GM19455 (cell line): ENCODE measurements around the gene LYRM4.

Experiments
- ATAC-seq: cut with Tn5 transposase; IDR thresholded peaks from one replicate; pipeline ENCODE4 v1.9.1; 2021; ENCODE audit not compliant: unreplicated experiment

The LYRM4 gene

DNA sequence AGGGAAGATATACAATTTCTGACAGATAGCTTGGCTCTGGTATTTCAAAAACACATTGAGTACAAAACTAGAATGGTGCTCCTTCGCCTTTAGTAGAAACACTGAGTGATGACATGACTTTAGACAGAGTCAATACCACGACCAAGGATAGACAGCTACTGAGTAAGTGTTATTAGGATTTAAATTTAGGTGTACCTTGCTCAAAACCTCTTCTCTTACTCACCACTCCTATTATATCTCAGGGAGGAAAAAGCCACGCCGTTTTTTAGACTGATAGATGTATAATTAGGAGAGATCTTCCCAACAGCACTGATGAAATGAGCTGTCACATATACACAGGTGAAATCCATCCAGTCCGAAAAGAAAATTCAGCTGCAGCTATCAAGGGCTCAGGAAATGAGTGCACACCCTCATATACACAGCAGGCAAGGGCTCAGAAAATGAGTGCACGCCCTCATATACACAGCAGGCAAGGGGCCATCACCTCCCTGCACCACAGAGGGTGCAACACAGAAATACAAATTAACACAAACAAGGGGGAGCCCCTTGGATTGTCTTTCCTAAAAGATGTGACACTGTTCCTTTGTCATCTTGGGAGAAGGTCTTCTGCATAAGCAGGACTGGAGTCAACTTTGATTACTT lies 53.7 kb downstream of the LYRM4 start:
- ATAC-seq, result no peak

DNA sequence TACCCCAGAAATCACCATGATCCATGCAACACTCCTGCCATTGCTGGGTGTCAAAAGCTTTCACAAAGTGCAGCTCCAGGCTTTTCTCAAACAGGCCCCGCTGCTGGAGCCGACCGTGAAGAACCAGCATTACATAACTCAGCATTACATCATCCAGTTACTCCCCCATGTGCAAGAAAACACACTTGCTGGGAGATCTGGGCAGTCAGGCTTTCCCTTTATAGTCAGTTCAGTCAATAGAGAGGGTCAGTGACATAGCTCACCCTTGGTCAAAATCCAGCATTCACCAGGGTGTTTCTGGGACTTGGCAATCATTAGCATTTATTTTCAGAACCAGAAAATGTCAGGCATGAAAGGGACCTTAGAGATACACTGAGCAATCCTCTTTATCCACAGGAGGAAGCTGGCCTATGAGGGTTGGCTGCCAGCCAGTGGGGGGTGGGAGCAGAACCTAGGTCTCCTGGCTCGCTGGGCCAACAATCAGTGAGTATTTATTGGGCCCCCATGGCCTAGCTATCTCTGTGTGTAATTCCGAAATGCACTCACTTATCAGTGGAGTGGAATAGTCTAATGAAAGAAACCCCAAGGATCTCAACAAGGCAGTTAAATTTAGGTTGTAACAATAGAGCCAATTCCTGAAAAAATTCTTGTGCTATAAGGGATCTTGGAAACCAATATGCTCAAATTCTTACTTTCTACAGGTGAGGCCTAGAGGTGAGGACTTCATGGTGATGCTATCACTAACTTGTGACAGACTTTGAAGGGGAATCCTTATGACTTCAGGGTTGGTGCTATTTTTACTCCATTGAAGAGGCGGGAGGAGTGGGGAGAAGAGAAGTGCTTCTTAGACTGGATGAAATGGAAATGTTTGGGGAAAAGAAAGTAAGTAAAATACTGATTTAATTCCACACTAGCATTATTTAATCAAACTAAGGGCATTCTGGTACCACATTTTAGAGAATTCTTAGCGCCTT lies 54.6 kb downstream of the LYRM4 start:
- ATAC-seq, result no peak

DNA sequence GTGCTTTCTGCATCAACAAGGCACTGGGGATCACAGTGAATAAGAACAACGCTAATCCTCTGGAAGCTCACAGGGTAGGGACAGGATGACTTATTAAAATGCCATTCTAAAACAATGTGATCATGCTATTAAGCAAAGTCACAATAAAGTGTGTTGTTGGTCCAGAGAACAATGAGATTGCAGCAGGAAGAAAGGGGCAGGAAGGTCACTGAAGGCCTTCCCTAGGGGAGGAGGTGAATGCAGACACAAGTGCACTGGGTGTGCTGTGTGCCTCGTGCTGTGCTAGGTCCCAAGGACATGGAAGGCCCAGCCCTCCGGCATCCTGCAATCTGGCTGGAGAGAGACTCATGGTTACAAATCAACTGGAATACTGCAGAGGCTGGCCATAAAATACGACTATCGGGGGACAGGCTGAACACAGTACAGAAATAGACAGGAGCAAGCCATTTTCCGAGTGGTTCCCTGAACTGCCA lies 55.7 kb downstream of the LYRM4 start:
- ATAC-seq, result no peak

DNA sequence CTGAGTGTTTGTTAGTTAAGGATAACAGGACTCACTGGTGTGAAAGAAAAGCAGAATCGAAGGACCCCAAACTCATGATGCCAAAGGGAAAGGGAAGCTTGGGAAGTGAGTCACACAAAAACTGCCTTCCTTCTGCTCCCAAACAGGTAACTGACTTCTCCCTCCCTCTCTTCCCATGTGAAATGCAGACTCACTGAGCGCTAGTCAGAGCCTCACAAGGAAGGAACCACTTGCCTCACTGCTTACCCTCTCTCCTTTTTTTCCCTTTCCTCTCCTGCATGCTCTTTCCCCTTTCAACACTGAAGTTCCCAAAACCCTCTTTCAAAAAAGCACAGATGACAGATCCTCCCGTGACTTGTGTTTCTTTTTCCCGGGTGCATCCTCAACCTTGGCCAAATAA lies 56.4 kb downstream of the LYRM4 start:
- ATAC-seq, result no peak

DNA sequence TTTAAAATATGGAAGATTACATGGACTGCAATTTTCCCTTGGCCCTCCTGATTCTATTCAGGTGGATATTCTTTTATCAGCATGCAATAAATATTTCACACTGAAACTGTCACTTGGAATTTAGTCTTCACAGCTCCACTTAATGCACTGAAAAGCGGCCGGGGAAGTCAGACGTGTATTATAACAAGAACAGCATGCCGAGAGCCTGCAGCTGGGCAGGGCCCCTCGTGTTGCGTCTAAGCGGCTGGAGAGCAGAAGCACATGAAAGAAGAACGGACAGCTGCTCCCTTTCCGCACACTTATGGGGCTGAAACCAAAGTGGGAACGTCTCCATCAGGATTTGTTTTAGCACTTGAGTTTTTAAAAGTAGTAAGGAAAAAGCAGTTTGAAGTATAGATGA lies 57.2 kb downstream of the LYRM4 start:
- no peak for ATAC-seq

DNA sequence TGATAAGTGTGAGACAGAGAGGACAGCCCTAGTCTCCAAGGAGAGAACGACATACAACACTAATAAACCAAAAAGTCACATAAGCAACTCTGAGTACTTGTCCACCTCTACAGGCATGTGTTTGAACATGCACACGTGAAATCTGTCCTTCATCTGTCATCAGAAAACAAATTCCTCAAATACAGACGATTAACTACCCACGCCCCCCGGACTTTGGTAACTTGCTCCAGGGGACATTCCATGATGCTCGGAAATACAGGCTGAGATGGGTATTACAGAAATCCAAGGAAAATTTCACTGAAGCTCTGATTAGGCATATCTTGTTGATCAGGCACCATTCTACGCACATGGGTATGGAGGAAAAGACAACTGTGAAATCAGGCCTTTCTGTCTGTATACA lies 57.8 kb downstream of the LYRM4 start:
- ATAC-seq, result no peak

DNA sequence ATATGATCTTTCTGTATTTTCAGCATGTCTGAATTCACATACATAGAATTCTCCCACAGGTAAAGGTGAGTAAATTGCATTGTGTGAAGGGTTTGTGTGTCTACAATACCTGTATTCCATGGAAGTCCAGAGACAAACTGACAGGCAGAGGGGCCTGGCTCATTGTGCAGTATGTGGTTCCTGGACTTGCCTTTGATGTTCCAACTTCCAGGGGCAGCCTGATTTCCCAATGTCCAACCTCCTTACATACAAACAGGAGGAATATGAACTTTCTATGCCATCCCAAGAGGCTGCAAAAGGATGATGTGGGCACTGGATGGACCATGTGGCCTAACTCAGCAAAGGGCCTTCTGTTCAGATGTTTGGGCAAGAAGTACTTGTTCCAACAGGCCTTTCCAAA lies 58.5 kb downstream of the LYRM4 start:
- no peak for ATAC-seq

DNA sequence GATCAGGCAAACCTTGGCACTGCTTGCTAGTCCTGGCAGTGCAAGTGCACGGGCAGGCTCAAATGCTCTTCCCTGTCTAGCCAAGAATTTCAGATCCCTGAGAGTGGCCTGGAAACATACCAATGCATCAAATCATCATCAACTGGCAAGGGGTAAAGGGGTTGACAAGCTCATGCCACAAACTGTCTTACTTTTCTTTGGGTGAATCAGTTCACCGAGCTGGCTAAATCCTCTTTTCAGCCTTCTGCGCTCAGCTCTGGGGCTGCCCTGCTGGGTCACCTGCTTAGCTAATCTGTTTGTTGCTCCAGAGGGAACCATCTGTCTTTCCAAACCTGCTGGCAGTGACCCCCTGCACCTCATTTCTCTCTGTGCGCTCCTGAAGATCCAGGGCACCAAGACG lies 59.5 kb downstream of the LYRM4 start:
- ATAC-seq, result no peak

DNA sequence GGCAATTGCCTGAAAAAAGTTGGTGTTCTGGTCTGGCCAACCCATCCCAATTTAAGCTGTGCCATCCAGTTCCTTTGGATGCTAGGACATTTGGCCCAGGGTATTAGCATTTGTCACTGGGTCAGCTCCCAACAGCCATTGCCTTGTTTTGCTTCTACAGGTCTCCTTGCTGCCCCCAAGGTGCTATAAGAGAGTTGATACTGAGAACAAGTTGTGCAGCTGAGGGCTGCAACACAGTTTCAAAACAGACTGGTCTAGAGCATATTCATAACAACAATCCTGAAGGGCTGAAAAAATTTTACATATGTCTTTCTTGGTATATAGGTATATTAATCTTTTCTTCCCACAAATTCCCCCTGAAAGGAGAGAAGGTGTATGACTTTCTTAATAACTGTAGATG lies 61.0 kb downstream of the LYRM4 start:
- no peak for ATAC-seq

DNA sequence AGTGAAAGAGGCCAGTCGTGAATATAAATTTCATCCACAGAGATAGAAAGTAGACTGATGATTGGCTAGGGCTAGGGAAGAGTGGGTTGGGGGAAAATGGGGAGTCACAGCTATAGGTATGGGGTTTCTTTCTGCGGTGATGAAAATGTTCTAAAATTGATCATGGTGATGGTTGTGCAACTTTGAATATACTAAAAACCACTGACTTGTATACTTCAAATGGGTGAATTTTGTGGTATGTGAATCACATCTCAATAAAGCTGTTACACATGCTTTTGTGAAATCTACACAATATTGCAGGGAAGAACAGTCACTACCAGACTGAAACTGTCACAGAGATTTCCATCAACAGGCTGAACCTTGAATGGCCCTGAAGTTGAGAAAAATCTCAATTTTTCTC lies 61.5 kb downstream of the LYRM4 start:
- no peak for ATAC-seq

DNA sequence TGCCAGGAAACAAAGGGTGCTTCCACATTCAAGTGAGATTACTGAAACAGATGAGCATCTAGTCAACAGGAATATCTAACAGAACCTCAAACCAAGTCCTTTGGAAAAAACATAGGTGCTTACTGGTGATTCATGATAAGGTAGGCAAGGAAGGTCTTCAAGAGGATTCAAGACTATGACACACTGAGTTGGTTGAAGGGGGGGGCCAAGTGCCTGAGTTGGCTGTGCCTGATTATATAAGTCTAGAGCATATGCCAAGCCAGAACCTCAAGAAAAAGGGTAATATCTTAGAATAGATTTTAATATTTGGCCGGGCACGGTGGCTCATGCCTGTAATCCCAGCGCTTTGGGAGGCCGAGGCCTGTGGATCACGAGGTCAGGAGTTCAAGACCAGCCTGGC lies 63.7 kb downstream of the LYRM4 start:
- no peak for ATAC-seq

DNA sequence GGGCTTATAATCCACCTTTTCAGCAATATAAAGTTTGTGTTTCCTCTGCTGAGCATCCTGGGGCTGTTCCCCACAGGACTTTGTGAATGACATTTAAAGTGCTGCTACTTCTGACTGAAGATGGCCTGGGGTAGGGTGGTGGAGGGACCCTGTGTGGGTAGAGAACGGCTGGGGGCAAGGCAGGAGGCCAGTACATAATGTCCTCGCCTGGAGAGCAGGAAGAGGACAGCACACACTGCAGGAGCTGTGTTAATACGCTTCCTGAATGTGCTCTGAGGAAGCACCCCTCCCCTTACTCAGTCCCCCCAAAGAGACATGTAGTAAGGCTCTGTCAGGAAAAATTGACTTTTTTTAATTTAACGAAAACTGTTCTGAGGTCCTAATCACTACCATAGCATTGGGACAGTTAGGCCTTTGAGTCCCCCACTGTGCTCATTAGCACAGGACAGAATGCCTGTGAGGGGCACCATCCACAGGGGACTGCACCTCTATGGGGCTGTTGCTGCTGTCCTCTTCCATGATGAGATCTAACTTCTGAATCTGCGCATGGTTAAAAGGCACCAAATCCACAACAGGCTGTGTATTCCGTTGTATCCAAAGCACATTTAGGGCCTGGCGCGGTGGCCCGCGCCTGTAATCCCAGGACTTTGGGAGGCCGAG lies 68.5 kb downstream of the LYRM4 start:
- no peak for ATAC-seq

DNA sequence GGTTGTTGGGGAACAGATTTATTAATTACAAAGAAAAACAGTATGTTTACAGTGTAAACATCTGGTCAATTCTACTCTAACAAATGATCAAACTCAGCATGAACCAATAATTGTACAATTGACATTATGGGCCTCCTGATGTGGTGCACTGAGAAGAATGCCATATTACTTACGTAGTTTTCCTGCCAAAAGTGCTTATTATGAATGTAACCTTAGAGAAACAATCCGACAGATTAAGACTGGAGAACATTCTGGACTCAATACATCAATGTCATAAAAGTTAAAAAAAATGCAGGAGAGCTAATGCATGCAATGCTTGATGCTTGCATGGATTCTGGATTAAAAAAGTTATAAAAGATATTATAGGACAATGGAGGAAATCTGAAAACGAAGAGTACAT lies 69.0 kb downstream of the LYRM4 start:
- no peak for ATAC-seq

DNA sequence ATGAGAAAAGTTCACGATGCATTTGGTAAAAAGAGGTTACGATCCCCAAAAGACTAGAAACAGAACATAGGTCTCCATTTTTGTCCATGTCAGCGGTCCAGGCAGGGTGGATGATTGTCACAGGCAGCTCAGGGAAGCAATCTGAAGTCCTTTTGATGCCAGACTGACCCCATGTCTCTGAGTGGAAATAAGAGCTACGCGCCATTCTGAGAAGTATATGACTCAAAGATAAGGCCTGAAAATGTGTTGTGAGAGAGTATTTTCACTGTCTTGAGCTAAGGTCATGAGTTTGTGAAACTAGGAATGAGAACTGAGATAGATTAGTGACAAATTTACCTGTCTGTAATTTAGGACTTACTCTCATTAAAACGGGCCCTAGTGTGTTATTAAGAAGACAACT lies 69.5 kb downstream of the LYRM4 start:
- ATAC-seq, result no peak

DNA sequence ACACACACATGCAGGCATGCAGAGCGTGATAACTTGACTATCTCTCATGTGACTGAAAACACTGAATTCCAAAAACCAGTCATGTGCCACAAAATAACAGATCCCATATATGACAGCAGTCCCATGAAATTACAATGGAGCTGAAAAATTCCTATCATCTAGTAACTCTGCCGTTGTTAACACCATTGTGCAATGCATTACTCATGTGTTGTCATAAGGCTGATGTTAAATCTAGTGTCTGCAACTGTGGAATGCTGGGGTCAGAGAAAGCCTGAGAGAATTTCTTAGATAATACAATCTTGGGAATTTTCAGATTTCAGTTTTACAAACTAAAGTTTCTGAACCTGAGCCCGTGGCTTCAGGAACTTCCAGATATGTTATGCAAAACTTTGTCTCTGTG lies 70.2 kb downstream of the LYRM4 start:
- no peak for ATAC-seq

DNA sequence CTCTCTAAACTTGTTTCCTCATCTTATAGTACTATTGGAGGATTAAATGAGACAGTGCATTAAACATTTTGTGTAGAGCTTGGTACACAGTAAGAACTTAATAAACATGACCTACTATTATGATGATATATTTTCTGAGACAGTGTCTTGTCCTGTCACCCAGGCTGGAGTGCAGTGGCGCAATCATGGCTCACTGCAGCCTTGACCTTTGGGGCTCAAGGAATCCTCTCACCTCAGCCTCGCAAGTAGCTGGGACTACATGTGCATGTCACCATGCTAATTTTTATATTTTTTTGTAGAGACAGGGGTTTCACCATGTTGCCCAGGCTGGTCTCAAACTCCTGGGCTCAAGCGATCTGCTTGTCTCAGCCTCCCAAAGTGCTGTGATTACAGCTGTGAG lies 72.1 kb downstream of the LYRM4 start:
- no peak for ATAC-seq

DNA sequence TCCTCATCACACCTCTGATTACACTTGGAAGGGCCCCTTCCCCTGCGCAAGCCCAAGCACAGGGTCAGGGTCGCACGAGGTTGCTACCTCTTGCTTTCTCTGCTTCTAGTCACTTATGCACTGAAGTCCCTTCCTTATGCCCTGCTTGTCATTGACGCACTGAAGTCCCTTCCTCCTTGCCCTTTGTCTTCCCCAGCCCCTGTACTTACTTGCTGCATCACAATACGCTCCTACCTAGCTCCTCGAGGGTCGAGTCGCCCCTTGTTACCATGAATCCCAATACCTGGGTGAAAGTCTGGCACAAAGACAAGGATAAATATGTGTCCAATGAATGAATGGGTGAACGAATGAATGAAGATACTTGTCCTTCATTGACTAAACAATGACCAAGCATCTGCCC lies 75.9 kb downstream of the LYRM4 start:
- ATAC-seq, result no peak

DNA sequence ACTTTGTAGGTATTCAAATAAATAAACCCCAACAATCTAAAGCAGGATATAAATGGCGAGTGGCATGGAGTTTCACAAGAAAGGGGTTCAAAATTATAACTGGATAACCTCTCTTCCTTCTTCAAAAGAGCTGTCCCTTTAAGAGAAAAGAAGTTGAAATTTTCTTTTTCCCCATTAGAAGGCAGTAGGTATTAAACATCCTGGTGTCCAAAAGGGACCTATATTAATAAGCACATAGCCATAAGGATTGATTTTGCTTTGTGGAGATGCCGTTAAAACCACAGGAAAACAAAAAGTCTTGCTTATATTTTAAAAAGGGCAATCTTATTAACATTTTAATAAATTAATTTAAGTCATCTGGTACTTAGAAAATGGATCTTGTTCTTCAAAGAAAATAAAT lies 76.5 kb downstream of the LYRM4 start:
- no peak for ATAC-seq

DNA sequence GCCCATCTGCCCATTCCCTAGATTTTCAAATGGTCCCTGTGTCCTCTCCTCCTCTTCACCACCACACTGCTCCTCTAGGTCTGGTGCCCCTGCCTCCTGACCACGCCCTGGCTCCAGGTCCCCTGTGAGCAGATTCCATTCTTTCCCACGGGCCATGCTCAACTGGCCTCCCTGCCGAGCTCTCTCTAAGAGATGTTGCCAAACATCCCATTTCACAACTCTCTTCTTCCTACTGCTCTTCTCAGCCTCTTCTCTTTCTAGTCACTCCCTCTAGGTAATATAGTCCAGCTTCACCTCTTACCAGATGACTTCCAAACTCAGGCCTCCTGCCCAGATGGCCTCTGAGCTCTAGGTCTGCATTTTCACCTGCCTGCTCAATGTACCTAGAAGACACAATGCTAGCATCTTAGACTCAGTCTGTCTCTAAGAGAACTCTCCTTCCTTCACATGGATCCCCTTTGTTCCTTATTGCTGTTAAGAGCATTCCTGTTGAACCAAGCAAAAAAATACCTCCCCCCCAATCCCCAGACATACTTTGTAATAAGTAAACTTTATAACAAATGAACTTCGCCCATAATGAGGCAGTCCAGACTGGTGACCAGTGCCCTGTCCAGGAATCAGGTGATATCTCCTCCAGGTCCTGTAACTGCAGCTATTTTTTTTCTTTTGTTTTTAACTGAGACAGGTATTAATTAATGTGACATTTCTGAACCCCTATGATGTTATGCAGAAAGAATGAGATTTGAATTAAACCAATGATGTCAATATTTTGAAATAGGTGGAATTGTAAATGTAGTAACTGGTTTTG lies 79.0 kb downstream of the LYRM4 start:
- ATAC-seq, result no peak

DNA sequence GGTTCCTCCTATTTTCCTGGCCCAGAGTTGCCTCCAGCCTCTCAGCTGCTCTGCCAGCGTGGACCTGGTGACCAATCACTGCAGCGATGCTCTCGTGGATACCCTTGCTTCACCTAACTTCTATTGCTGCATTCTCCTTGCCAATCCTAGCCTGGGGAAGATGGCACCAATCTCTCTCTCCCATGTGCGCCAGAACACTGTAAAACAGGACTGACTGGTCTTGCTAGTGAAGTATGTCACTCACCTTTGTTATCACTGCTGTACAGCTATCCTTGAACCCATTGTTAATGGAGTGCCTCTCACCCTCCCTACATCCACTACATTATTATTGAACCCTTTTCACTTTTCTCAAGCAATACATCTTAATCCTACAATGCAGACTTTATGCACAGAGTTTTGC lies 80.1 kb downstream of the LYRM4 start:
- ATAC-seq, result no peak

DNA sequence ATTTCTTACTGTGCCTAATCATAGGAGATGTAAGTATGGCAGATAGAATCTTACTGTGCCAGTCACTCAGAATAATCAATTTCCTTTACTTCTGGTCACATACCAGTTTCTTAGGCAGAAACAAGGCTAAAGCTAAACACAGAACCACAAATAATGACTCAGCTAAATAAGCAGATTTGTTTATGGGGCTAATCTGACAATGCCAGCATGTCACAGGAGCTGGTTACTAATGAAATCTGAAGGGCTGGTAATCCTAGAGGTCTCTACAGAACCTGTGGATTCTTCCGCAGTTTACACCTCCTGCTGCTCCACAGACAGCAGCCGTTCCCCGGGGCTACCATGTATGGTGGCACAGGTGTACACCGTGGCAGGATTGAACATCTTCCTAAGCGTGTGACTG lies 80.8 kb downstream of the LYRM4 start:
- ATAC-seq, result no peak
